Nephron progenitor cell (in vitro differentiated cells): ENCODE measurements around the gene ZFHX2.

Source experiments
- DNase-seq: peaks from one replicate; pipeline ENCODE4 v3.0.0; 2021
- H3K27ac Mint-ChIP-seq: 2 replicates; pipeline ENCODE4 v1.8.0; 2021; ENCODE audit warnings: mild to moderate bottlenecking, moderate library complexity, mixed read lengths
- H3K27me3 Mint-ChIP-seq: 2 replicates; pipeline ENCODE4 v1.8.0; 2021; ENCODE audit warnings: mild to moderate bottlenecking, low read depth, mixed read lengths; ENCODE audit not compliant: poor library complexity
- H3K36me3 Mint-ChIP-seq: 2 replicates; pipeline ENCODE4 v1.8.0; 2021; ENCODE audit warnings: low read depth, mixed read lengths
- H3K4me1 Mint-ChIP-seq: 2 replicates; pipeline ENCODE4 v1.8.0; 2021; ENCODE audit warnings: mixed read lengths
- H3K4me3 Mint-ChIP-seq: 2 replicates; pipeline ENCODE4 v1.8.0; 2021; ENCODE audit warnings: mild to moderate bottlenecking, moderate library complexity, mixed read lengths
- H3K9me3 Mint-ChIP-seq: 2 replicates; pipeline ENCODE4 v1.8.0; 2021; ENCODE audit warnings: mild to moderate bottlenecking, moderate library complexity, mixed read lengths
- TF ChIP-seq, protein P1 (sequence below): fragments of 200-600 bp; sonication (generic); IDR thresholded peaks from 2 replicates; pipeline ENCODE4 v1.5.0; 2021; ENCODE audit warnings: antibody characterized with exemption

Gene ZFHX2

GRCh38 chr14:23555533-23555881 lies 3.9 kb upstream of the ZFHX2 start:
- Mint-ChIP-seq H3K27me3 (peaks cover 8% of the 10 kb centered on the region), H3K27ac (no peak overlapping the region), H3K4me1 (peaks cover 34% of the 10 kb centered on the region), H3K4me3 (peak overlapping the region; percentile 93), H3K9me3 (no peaks in the 10 kb centered on the region), H3K36me3 (peaks cover 6% of the 10 kb centered on the region)
- TF ChIP-seq, protein P1, sequence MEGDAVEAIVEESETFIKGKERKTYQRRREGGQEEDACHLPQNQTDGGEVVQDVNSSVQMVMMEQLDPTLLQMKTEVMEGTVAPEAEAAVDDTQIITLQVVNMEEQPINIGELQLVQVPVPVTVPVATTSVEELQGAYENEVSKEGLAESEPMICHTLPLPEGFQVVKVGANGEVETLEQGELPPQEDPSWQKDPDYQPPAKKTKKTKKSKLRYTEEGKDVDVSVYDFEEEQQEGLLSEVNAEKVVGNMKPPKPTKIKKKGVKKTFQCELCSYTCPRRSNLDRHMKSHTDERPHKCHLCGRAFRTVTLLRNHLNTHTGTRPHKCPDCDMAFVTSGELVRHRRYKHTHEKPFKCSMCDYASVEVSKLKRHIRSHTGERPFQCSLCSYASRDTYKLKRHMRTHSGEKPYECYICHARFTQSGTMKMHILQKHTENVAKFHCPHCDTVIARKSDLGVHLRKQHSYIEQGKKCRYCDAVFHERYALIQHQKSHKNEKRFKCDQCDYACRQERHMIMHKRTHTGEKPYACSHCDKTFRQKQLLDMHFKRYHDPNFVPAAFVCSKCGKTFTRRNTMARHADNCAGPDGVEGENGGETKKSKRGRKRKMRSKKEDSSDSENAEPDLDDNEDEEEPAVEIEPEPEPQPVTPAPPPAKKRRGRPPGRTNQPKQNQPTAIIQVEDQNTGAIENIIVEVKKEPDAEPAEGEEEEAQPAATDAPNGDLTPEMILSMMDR, result no peak
- DNase-seq, result no peak

DNA sequence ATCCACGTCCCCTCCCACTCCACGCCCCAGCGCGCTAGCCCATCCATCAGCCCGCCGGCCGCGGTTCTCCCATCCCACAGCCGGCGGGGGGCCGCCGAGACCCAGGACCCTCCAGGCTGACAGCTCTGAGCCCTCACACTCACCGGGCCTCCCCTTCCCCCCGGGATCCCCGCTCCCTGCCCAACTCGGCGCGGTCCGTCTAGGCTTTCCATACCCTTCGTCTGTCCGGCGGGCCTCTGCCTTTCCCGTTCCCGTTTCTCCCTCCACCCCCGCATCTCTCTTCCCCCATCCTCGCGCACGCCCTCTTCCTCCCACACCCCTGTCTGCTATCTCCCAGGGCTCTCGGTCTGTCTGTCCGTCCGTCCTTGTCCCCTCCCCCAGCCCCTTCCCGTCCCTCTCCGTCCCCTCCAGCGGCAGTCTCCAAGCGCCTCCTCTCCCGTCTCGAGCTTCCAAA lies 726 bp downstream of the ZFHX2 start:
- peak; percentile 64 for DNase-seq
- Mint-ChIP-seq H3K9me3 (no peaks in the 10 kb centered on the region), H3K27ac (no peak overlapping the region), H3K4me1 (peaks cover 11% of the 10 kb centered on the region), H3K27me3 (peaks cover 3% of the 10 kb centered on the region), H3K36me3 (no peaks in the 10 kb centered on the region), H3K4me3 (no peak overlapping the region)
- TF ChIP-seq, protein P1, result no peak

GRCh38 chr14:23550131-23550811 lies 1.3 kb downstream of the ZFHX2 start:
- TF ChIP-seq, protein P1, result no peak
- no peak for DNase-seq

GRCh38 chr14:23548351-23549318 lies 2.9 kb downstream of the ZFHX2 start:
- H3K36me3 Mint-ChIP-seq, result no peaks in the 10 kb centered on the region
- TF ChIP-seq, protein P1, result no peak
- H3K27ac Mint-ChIP-seq, result no peak overlapping the region
- peaks cover 5% of the 10 kb centered on the region for H3K4me1 Mint-ChIP-seq
- H3K9me3 Mint-ChIP-seq, result no peaks in the 10 kb centered on the region
- peaks cover 5% of the 10 kb centered on the region for H3K27me3 Mint-ChIP-seq
- H3K4me3 Mint-ChIP-seq, result no peak overlapping the region
- peak; percentile 45 for DNase-seq

More at GRCh38 chr14:23550131-23550811, 1.3 kb downstream of the ZFHX2 start:
- no peaks in the 10 kb centered on the region for H3K9me3 Mint-ChIP-seq
- no peaks in the 10 kb centered on the region for H3K36me3 Mint-ChIP-seq
- no peak overlapping the region for H3K4me3 Mint-ChIP-seq
- H3K27me3 Mint-ChIP-seq, result peaks cover 3% of the 10 kb centered on the region
- H3K4me1 Mint-ChIP-seq, result peaks cover 8% of the 10 kb centered on the region
- no peak overlapping the region for H3K27ac Mint-ChIP-seq

DNA sequence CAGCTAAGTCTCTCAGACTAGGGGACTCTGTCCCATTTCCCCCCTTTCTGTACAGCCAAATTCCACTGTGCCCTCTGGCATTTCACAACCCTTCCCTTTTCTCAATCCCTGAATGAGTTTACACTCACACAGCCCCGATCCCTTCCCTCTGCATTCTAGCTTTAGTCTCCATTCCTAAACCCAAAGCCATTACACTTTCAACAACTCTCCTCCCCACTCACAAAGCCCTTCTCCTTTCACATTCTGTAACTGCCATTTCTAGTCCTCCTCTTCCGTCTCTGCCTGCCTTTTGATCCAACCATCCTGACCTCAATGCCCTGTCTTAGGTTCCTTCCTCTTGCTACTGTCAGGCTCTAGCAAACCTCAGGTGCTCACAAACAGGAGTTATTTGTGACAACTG lies 3.6 kb downstream of the ZFHX2 start:
- DNase-seq, result no peak

More for the DNA sequence above, 3.6 kb downstream of the ZFHX2 start:
- Mint-ChIP-seq H3K27ac (no peak overlapping the region), H3K4me1 (peaks cover 11% of the 10 kb centered on the region), H3K36me3 (peaks cover 6% of the 10 kb centered on the region), H3K9me3 (no peaks in the 10 kb centered on the region), H3K27me3 (peaks cover 5% of the 10 kb centered on the region), H3K4me3 (no peak overlapping the region)
- TF ChIP-seq, protein P1, result no peak
